Stimulated activated CD4-positive, alpha-beta T cell treated with anti-CD3 and anti-CD28 coated beads, Interleukin-4, amount 100 ng/mL, for 24 hours (primary cell): ENCODE measurements around the gene GCN1.

ENCODE experiments used
- DNase-seq: peaks from one replicate; pipeline ENCODE4 v3.0.0-alpha.2; 2020

Gene GCN1

GRCh38 chr12:120115692-120116440 lies 78.6 kb downstream of the GCN1 start:
- DNase-seq: peak; percentile 36

- DNase-seq: no peak
Measured at GRCh38 chr12:120115066-120115465, 79.4 kb downstream of the GCN1 start.

- DNase-seq: peak; percentile 44
Measured at GRCh38 chr12:120110550-120111501, 83.7 kb downstream of the GCN1 start.

- DNase-seq: no peak
Measured at GRCh38 chr12:120109570-120110267, 84.8 kb downstream of the GCN1 start.

GRCh38 chr12:120106151-120106550 lies 88.4 kb downstream of the GCN1 start:
- DNase-seq: no peak

GRCh38 chr12:120103371-120103770 lies 91.1 kb downstream of the GCN1 start:
- no peak for DNase-seq

GRCh38 chr12:120103044-120103338 lies 91.5 kb downstream of the GCN1 start:
- DNase-seq: no peak

GRCh38 chr12:120102189-120103043 lies 92.1 kb downstream of the GCN1 start:
- no peak for DNase-seq

- no peak for DNase-seq
Measured at GRCh38 chr12:120101617-120102016, 92.9 kb downstream of the GCN1 start.

- DNase-seq: no peak
Measured at GRCh38 chr12:120101182-120101581, 93.3 kb downstream of the GCN1 start.

- DNase-seq: no peak
Measured at GRCh38 chr12:120100630-120101029, 93.9 kb downstream of the GCN1 start.

- no peak for DNase-seq
Measured at GRCh38 chr12:120099738-120100137, 94.8 kb downstream of the GCN1 start.

- DNase-seq: no peak
Measured at GRCh38 chr12:120098756-120099470, 95.6 kb downstream of the GCN1 start.

GRCh38 chr12:120096671-120097202 lies 97.8 kb downstream of the GCN1 start:
- DNase-seq: no peak

- no peak for DNase-seq
Measured at GRCh38 chr12:120095736-120096135, 98.8 kb downstream of the GCN1 start.

- no peak for DNase-seq
Measured at GRCh38 chr12:120095331-120095730, 99.2 kb downstream of the GCN1 start.

GRCh38 chr12:120094485-120094884 lies 100.0 kb downstream of the GCN1 start:
- DNase-seq: no peak

GRCh38 chr12:120093592-120094355 lies 100.7 kb downstream of the GCN1 start:
- DNase-seq: no peak

GRCh38 chr12:120093336-120093591 lies 101.3 kb downstream of the GCN1 start:
- no peak for DNase-seq

GRCh38 chr12:120092551-120093335 lies 101.8 kb downstream of the GCN1 start:
- DNase-seq: no peak
